Measurements from ENCODE around the gene PIGC.
"Not testable (repeated sequence)": the region's sequence is repeated elsewhere in the genome, so short reads cannot be mapped to it uniquely, and the experiment has no call there.

PIGC gene

DNA sequence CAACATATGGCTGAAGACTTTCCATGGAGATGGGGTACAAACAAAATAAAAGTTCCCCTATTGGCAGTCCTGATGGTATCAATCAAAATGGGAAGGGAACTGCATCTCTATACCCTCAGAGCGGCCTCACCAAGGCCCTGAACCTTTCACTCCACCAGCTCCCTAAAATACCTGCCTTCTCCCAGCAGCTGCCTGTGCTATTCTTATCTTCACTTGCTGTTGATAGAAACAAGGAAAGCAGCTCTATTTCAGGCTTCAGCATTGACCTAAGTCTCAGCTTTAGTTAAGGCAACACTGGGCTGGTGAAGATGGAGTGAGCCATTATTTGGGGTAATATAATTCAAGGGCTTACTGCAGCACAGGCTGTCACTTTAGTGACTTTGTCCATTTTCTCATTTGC is 21.7 kb upstream of the PIGC start:
- no peak for DNase-seq

DNA sequence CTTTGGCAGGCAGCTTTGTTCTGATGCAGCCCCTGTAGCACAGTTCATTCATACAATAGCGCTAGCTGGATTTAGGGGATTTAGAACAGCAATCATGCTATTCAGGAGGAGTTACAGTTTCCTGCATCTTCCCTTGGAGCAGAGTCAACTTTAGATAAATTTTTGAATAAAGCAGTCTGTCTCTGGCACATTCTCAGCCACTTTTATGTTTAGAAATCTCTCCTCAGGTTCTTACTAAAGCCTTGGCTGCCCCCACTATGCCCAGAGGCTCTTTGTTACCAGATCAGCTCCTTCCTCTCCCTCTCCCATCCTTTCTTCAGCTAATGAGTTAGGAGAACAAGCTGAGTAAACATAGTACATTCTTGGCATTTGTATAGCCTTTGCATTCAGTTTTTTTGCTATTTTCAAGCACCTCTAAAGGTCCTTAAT is 17.0 kb upstream of the PIGC start:
- no peak for DNase-seq

DNA sequence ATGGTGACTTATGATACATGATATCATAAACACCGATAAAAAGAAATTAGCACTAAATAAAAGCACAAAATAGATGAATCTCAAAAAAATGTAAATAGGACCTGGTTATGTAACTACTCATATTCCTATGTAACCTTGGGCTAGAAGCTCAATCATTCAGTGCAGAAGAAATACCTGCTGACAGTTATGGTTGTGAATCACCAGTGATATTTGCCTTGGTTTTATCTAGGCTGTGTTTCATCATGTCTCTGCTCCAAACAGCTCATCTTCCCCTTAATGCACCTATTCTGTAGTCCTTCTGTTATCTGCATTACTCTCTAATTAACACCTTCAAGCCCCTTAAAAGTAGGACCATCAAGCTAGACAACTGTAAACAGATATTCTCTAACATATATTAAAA is 16.3 kb upstream of the PIGC start:
- no peak for DNase-seq

DNA sequence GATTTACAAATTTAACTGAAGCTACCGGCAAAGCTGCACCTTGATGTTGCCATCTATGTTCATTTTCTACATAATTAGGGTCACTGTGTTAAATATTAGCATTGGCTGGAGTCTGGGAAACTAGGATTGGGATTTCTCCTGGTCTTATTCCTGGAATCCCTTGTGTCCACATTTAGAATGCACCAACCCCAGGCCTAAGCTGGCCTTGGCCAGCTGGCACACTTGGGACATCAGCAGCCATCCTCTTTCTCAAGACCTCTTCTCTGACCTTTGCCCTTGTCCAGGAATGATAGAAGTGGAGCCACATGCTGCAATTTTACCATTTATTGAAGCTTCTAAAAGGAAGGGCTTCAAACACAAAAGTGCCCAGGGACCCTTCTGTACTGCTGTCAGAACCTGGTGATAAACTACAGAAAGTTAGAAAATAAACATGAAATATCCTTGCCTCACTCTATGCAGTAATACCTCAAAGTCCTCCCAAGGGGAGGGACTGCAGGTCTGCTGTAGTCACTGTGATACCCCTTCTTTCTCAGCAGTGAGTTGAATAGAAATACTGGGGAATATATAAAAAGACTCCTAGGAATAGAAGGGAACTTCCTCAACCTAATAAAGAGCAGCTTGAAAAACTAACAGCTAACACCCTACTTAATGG is 13.7 kb upstream of the PIGC start:
- DNase-seq: no peak

DNA sequence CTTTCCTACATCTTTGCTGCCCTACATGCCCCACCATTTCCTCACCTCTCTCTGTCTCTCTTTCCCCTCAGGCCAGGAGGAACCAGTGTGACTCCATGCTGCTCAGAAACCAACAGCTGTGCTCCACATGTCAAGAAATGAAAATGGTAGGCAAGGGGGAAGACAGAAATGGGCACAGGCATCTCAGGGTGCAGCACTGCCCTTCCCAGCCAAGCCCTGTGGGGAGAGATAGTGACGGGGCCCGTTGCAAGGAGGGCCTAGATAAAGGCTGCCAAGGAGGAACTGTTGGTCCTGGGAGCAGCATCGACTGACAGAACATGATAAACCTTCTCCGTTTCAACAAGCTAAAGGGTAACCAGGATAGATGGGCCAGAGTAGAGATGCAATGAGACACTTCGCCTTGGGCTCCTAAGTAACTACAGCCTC is 12.5 kb upstream of the PIGC start:
- DNase-seq: no peak

DNA sequence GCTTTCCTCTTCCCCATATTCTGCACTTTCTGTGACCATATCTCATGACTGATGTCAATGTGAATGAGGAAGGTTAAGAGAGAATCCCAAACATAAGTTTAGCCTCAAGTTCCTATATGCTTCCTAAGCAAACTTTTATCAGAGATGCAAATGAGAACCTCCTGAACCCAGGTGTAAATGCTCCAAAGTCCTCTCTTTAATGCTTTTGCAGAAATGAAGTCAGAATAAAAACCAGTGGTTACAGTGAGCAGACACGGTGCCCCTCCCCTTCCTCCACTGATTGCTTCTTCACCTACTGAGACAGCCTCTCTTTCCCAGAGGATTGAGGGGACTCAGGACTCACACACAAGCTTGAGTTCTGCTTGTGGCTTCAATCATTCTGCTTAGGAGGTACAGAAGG is 11.6 kb upstream of the PIGC start:
- no peak for DNase-seq

DNA sequence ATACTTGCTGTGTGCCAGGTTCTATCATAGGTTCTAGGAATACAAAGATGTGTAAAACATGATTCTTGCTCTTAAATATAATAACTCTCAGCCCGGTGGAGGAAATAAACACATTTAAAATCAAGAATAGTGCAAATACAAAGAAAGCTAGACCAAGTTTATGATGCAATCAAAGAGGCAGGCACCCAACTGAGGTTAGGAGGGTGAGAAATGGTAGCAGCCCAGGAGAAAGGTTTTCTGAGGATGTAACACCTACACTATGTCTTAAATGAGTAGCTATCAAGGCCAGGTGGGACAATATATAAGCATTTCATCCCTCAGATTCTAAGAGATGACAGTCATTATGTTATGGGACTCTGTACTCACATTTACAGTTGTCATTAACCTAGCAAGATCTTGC is 9.7 kb upstream of the PIGC start:
- no peak for DNase-seq

DNA sequence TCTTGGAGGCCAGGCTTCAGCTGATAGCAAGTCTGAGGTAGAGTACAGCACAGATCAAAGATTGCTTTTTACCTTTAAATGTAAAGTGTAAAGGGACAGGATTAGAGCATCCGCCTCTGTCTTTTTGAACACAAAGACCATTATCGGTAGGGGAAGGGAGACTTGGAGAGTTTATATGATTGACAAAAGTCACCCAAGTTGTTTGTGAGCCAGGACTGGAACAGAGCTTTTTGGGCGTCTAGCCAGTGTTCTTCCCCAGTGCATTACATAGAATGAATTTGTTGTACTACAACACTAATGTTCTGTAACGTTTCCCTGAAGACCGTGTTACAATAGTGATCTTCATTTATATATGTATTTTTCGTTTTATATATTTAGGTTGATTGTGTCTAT is 9.3 kb upstream of the PIGC start:
- DNase-seq: no peak

DNA sequence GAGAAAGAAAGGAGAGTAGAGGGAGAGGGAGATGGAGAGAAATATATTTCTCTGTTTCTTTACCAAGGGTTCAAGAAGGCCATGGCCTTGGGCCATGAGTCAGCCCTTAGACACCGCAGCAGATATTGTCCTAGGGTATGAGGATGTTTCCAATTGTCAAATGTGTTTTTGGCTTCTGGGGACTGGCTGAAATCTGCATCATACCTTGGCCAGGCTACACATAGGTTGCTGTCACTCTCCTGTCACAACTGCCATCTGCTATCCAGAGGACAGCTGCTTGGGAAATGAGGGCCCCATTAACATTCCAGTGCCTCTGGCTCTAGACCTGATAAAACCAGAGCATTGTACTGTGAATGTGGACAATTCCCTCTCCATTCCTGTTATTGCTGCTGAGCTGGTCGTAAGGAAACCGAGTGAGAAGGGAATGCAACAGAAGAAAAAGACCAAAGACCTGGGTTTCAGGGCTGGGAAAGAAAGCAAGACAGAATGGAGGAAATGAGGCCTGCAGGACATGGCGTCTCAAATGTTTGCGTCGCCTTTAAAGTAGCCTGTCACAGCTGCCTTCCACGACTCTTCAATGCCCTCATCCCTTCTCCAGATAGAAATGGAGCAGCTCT is 8.8 kb upstream of the PIGC start:
- DNase-seq: no peak

DNA sequence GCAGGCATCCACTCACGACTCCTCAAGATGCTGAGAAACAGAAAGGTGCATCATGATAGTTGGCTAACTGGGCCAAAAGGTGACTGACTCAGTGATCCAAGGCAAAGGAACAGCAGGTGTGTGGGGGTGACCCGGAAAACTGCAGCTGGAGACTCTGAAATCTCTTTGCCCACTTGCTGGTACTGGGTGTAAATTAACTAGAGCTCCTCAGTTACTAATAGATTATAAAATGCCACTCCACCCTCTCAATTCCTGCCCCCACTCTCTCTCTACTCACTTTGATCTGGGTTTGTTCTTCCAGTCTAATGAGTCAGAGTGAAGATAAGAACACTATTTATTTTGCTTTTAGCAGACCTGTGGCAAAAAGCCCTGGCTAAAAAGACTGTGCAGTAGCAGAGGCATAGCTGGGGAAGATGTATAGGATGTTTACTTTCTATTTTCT is 7.2 kb upstream of the PIGC start:
- DNase-seq: no peak

DNA sequence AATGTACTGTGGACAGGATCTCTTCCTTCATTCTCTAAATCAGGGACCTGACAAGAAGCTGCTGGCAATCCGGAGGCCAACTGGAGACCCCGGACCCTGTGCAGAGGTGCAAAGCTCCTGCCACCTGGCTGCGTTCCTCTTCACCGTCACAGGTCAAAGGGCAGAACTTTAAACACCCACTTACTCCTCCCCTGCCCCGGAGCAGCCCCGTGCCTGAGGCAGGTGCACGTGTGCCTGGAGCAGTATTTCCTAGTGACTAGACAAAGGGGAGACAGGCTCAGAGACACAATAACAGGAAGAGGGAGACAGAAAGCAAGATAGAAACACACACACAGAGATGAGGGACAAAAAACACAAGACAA is 6.6 kb upstream of the PIGC start:
- no peak for DNase-seq

DNA sequence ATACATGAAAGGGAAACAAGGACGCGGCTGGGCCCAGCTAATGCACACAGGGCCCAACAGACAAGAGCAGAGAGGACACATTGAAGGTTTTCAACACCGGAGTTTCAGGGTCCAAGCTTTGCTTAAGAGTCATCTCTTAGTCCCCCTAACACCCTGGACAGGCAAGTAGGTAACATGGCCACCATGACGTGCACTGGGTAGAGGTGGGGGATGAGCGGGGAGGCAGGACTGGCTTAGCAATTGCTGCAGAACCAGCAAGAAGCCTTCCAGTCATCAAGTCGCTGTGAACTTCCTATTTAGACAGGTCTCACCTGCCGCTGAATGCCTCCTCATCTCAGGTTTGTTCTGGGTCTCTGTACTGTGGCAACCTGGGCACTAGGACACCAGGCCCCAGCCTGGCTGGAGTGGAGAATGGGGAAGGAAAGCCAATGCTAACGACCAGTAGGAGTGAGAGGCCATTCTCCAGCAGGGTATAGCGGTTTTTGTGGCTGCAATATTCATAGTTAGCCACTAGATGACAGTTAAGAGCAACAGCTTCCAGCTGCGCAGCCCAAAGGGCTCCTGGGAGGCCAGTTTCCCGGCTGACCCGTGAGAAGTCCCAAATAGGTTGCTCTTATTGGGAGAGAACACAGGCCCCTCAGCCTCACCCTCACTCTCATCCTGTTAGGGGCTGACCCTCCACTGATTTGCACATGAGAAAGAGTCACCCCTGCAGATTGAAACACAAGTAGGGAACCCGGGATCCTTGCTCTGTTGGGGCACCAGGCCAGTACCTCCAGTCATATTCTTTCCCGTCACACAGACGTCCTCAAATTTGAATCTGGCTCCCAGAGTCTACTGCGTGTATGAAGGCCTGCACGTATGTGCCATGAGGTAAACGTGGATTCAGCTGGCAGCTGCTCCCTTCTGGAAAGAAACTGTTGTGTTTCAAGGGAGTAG is 6.0 kb upstream of the PIGC start:
- DNase-seq: peak; percentile 31 to 57

DNA sequence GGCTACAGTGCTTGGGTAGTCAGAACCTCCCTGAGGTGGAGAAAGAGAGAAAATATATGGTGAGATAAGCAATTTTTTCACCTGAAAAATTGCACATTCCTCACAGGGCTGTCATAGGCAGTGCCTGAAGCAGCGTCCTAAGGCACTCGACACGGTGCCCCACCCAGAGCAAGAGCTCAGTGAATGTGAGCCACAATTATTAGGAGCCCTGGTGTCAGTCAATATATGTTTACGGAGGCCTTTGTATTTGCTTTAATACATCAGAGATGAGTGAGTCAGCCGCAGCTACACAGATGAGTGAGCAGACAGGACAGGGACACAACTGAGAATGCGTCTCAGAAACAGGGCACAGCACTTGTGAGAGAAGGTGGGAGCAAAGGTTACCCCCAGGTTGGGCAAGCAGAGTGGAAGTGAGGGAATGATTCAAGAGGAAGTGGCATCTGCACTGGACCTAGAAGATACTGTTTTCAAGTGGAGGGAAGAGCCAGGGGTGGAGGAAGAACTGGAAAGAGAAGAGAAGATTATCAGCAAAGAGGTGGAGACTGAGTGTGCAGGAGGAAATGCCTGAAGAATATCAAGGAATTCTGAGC is 5.2 kb upstream of the PIGC start:
- no peak for DNase-seq

DNA sequence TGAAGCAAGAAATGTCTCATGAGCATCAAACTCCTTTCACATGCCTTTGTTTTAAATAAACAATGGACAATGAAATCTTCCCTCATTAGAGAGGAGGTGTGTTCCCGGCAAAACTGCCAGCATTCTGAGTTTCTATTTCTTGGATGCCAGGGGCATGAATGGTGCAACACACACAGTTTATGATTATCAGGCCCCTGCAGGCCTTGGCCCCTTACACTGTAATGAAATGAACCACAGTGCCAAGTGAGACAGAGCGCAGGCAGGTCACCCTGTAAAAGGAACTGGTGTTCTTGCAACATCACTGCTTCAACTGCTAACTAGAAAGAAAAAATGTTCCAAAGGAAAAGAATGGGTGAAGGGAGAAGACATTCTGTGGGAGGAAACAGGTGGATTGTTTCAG is 3.8 kb upstream of the PIGC start:
- DNase-seq: no peak

DNA sequence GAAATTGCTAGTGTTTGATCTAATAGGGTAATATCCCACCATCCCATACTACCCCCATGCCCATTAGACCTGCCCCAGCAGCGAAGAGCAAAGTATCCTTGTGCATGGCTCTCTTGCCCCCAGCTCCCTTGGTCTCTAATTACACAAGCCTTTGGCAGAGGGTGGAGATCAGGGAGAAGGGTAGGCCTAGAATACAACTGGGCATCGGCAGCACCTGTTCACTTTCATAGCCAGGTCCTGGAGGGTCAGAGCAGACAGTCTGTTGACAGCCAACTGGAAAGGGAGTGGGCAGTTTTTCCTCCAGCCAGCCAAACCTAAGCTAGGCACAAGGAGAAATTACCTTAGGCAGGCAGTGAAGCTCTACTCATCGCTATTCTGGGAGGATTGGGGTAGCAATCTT is 2.7 kb upstream of the PIGC start:
- no peak for DNase-seq

DNA sequence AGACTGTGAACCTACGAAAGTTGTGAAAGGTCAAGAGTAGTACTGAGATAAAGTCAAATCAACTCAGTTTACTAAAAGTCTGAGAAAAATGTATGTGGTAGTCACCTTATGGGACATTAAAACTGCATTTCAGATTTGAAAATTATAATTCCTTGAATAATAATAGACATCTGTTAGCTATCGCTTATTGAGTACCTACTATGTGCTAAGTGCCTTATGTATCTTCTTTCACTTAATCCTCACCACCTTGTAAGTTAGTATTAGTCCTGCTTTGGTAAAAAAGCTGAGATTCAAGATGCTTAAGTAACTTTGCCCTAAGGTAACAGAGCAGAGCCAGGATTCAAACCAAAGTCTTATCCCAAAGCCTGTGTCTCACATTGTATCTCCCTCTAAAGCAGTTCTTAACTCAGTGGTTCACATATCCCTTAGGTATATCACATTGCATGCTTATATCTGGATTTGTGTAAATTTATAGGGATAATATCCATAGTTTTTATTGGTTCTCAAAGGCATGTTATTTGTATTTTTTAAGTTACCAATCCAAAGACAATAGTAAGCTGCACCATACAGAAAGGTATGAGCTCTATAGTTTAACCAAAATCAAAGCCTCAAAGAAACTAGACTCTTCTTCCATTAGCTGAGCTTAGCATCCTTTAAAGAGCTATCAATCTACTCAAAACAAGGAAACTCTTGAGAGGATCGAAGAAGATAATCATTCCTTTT is 865 bp downstream of the PIGC start:
- no peak for DNase-seq

DNA sequence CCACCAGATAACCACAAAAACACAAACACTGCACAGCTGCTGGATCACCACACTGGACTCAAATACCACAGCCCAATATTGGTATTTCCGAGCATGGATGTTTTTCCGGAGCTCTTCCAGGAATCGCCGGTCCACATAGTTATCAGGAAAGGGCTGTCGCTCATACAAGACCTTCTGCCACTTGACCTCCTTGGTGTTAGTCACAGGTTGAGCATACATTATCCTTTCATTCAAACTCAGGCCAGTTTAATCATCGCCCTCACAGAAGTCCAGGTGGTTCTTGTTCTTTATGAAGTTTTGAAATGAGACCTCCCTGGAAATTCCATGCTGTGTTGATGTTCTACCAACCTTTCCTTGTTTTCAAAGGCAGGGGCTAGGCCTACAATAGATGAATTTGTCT is 1.5 kb downstream of the PIGC start:
- DNase-seq: no peak

DNA sequence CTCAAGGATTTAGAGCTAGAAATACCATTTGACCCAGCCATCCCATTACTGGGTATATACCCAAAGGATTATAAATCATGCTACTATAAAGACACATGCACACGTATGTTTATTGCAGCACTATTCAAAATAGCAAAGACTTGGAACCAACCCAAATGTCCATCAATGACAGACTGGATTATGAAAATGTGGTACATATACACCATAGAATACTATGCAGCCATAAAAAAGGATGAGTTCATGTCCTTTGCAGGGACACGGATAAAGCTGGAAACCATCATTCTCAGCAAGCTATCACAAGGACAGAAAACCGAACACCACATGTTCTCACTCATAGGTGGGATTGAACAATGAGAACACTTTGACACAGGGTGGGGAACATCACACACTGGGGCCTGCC is 6.7 kb downstream of the PIGC start:
- not testable (repeated sequence) for DNase-seq

DNA sequence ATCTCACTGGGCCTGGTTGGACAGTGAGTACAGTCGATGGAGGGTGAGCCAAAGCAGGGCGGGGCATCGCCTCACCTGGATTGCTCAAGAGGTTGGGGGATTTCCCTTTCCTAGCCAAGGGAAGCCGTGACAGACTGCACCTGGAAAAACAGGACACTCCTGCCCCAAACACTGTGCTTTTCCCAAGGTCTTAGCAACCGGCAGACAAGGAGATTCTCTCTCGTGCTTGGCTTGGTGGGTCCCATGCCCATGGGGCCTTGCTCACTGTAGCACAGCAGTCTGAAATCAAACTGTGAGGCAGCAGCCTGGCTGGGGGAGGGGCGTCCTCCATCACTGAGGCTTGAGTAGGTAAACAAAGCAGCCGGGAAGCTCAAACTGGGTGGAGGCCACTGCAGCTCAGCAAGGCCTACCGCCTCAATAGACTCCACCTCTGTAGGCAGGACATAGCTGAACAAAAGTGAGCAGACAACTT is 12.1 kb downstream of the PIGC start:
- DNase-seq: peak in 1 of 2 donors; percentile 21

DNA sequence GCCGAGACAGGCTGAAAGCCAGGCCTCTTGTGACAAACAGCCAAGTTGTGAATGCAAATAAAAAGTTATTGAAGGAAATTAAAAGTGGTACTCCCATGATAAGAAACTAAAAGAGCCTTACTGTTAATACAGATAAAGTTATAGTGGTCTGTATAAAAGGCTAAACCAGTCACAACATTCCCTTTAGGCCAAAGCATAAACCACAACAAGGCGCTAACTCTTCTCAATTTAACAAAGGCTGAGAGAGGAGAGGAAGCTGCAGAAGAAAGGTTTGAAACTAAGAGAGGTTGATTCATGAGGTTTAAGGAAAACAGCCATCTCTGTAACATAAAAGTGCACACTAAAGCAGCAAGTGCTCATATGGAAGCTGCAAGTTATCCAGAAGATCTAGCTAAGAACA is 12.7 kb downstream of the PIGC start:
- DNase-seq: no peak

DNA sequence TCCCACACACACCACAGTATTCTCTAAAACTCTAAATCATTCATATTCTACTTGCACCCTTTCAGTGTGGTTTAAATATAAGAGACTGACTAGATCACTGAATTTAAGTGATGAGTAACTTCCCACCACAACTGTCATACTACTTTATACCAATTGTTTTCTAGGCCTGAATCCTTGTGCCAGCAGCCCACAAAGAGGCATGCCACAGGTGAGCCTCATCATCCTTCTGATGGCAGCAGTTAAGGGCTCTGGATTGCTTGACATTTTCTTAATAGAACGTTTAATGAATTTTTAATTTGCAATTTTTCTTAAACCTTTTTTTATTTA is 13.8 kb downstream of the PIGC start:
- no peak for DNase-seq

DNA sequence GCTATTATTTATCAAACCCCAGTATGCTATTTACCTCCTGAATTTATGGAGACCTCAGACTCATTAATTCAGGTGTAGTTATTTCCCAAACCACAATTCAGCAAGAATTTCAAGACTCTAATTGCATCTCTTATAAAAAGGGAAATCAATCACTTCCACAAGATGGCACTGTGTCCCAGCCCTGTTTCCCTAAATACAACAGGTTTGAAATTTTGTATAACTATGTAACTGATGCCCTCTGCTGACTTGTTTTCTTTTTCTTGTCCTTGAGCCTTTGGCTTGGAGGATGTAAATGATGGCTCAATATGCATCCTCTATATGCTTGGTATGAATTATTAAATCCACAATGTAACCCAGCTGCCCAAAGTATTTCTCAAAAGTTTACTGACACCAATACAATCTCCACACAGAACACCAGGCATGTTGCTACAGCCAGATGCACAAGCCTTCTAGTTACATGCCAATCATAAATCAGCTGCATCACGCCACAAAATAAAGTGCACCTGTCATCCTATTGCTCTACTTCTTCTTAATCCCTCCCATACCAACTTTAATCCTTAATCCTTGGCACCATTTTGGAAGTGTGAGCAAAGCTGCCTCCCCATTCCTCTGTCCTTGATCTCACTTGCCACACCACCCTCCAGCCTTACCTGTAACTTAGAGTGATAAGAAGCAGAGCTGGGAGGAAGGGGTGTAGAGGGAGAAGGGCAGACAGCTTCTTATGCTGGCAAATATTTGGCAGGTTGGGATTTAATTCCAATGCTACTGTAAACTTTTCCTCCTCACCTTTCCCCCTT is 14.3 kb downstream of the PIGC start:
- peak; percentile 28 to 67 for DNase-seq
